LoVo (cell line): Measurements from ENCODE around the gene ENPP3.

Experiments used
- DNase-seq: peaks from one replicate; pipeline ENCODE4 v3.0.0-alpha.2; 2016; ENCODE audit warnings: low spot score

Gene ENPP3

GRCh38 chr6:131765081-131765803 lies 128.1 kb downstream of the ENPP3 start:
- DNase-seq: no peak

DNA sequence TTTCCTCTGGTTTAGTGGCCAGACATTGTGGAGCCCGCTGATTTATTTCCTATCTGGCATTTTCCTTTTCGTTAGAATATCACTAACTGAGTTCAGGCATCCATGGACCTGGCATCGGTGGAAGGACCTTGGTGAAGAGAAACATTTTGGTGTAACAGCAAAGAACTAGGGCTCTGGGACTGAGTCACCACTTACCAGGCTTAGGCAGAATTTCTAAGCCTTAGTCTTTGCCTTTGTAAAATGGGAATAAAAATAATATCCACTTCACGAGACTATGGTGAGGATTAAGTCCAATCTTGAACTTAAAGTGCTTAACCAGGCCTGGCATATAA lies 128.7 kb downstream of the ENPP3 start:
- DNase-seq: no peak

DNA sequence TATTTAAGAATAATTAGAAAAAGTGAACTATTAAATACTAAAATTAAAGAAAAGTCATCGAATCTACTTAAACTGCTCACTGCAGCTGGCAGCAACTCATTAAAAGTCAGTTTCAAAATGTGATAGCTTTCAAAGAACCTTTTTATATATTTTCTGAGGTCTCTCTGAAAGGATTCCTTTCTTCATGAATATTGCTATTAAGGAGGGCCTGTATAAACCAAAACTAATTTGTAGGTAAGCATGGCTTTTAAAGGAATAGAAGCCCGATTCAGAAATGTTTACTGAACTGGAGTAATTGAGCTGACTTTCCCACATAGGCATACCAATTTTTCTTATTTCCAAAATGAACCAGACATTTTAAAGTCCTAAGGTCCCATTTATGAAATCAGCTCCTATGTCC lies 129.5 kb downstream of the ENPP3 start:
- DNase-seq: no peak

DNA sequence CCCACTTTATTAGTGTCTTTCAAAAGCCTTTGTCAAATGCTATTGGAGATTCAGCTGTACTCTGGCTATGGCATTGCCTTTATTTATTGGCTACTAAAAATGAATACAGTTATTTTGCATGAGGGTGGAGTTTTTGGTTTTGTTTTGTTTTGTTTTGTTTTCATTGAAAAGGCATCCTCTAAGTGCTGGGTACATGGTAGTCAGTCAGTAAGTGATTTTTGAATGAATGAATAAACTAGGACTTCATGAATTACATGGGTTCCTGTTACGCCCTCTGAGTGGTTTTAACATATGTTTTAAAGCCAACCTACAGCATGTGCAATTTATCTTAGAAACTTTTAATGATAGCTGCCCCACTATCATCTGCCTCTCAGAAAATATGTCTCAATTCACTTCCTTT lies 131.9 kb downstream of the ENPP3 start:
- no peak for DNase-seq

DNA sequence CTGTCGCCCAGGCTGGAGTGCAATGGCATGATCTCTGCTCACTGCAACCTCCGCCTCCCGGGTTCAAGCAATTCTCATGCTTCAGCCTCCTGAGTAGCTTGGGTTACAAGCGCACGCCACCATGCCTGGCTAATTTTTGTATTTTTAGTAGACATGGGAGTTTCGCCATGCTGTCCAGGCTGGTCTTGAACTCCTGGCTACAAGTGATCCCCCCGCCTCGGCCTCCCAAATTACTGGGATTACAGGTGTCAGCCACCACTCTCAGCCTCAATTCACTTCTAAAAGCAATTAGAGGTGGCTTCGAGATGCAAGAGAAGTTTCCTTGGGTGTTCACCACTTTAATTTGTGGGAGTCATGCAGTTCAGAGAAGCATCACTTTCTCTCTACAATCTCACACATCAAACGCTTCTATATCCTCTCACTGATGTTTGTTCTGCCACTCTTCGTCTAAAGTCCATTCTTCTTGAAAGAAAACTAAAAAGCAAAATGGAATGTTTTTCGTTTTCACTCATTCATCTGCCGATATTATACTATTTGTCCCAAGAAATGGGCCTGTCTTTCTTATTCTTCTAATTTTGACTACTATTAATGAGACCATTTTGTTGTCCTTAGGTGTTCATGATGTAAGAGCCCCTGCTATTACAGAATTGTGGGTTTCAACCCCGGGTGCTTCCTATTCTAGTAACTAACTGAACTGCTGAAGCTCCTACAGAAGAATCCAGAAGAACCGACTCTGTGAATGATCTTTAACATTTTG lies 132.5 kb downstream of the ENPP3 start:
- DNase-seq: no peak

DNA sequence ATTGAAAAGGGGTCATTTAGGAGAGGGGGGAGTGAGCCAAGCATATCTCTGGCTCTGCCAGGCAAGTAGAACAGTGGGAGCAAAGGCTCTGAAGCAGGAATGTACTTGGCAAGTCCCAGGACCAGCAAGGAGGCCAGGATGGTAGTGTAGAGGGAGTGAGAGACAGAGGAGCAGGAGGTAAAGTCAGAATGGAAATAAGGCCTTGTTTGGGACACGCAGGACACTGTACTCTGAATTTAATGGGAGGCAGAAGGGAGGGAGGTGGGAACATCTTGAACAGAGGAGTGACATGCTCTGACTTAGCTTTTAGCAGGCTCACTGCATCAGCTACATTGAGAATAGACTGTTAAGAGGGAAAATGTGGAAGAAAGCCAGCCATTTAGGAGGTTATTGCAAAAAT lies 133.7 kb downstream of the ENPP3 start:
- no peak for DNase-seq

DNA sequence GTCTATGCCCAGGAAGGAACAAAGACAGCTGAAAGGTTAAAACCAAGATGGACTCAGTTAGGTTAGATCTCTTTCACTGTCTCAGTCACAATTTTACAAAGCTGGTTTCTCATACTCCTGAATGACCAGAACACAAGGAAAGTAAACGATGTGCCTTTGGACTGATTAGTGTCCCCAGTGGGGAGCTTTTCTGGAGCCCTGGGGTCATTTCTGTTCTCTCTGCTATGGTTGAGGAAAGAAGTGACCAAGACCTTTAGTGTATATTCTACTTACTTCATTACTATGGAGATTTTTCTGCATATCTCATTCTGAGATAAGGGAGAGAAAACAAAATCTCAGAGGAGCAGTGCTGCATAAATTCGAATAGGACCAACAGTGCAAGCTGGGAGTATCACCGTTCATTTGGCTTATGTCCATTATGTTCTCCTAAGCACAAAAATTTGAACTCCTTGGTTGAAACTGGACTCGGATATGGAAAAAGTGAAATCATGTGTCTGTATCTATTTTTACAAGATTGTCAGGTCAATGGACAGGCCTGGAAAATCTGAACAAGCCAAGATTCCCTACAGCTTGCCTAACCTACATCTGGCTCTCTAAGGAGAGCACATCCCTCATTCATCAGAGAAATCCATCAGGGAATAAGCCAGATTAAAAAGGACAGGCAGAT lies 136.3 kb downstream of the ENPP3 start:
- DNase-seq: no peak

DNA sequence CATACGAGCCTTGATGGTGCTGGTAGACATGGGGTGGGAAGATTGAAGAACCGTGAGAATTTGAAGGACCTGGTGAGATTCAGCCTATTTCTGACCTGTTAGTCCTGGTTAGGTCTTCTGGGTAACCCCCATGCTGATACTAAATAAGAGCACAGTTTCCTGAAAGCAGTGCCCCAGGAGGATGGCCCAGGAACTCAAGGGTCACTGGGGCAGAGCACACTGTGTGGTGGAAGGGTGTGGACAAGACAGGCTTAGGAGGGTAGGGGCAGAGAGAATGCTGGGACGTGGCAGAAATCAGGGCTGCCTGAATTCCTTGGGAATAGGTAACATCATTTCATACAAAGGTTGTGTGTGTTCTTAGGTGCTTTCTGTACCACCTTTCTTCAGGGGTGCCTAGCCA lies 138.8 kb downstream of the ENPP3 start:
- no peak for DNase-seq

GRCh38 chr6:131776985-131777384 lies 139.9 kb downstream of the ENPP3 start:
- DNase-seq: no peak

- DNase-seq: no peak
Measured at GRCh38 chr6:131778169-131778568, 141.1 kb downstream of the ENPP3 start.

DNA sequence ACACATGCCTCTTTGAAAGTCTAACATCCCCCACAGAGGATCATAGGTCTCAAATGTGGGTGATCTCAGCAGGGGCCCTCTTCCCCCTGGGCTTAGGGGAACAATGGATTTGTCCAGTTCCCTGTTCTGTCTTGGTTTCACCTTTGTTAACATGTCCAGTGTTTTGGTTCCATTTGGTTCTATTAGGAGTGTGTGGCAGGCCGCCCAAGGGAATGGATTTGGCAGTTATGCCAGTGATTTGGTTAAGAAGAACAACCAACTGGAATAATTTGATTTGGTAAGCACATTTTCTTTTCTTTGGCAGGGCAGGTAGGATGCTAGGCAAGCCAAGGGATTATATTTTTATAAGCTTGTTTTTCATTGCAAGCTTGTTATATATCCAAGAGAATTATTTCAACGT lies 142.2 kb downstream of the ENPP3 start:
- DNase-seq: no peak

DNA sequence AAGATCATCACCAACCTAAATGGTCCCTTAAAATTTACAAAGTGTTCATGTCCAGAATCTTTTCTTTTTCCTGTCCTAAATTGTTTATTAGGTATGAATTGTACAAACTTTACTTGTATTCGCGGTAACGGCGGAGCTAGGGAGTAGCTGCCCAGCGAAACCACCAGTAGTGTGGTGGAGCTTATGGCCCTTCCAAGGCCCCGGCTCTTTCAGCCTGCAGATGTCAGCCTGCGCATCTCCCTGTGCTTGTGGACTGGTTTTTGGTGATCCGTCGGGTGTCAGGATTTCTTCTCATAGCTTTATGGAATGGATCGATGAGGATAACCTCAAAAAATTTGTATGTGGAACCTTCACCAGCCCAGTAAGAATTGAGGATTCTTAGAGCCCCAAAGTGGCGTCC lies 143.5 kb downstream of the ENPP3 start:
- no peak for DNase-seq

DNA sequence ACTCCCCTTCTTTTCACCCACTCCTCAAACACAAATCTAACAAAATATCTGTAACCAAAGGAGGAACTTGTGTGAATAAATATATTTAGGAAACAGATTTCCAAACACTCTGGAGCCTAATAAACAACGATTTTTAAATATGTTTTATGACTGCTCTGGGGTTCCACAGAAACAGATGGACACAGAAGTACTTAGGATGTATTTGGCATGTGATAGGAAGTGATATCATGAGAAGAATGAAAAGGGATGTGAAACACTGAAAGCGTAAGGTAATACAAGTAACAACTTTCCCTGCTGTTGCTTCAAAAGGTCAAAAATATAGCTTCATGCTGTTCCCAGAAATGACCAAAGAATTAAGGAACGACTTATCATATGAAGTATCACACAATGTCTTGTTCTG lies 144.6 kb downstream of the ENPP3 start:
- DNase-seq: no peak

- DNase-seq: no peak
Measured at GRCh38 chr6:131782764-131783163, 145.7 kb downstream of the ENPP3 start.

DNA sequence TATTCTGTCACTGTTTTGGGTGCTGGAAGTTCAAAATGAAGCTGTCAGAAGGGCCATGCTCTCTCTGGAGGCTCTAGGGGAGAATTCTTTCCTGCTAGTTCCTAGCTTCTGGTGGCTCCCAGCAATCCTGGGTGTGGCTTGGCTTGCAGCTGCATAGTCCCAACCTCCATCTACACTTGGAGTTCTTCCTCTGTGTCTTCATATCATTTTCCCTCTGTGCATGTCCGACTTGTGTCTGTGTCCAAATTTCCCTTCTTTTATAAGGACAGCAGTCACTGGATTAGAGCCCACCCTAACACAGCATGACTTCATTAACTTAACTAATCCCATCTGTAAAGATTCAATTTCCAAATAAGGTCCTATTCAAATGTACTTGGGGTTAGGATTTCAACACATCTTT lies 147.5 kb downstream of the ENPP3 start:
- no peak for DNase-seq

DNA sequence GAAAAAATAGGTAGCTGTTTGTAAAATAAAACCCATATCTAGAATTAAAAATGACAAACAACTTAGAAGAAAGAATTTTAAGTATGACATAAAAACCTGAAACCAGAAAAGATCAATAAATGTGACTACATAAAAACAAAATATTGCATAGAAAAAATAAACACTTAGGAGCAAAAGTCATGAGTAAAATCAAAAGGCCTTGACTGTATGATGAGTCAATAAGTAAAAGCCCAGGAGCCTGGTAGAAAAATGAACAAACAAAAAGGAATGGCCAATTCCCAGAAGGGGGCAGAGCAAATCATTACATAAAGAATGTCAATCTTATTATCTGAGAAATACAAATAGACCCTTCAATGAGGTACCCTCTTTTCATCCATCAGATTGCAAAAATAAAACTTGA lies 150.0 kb downstream of the ENPP3 start:
- DNase-seq: no peak

DNA sequence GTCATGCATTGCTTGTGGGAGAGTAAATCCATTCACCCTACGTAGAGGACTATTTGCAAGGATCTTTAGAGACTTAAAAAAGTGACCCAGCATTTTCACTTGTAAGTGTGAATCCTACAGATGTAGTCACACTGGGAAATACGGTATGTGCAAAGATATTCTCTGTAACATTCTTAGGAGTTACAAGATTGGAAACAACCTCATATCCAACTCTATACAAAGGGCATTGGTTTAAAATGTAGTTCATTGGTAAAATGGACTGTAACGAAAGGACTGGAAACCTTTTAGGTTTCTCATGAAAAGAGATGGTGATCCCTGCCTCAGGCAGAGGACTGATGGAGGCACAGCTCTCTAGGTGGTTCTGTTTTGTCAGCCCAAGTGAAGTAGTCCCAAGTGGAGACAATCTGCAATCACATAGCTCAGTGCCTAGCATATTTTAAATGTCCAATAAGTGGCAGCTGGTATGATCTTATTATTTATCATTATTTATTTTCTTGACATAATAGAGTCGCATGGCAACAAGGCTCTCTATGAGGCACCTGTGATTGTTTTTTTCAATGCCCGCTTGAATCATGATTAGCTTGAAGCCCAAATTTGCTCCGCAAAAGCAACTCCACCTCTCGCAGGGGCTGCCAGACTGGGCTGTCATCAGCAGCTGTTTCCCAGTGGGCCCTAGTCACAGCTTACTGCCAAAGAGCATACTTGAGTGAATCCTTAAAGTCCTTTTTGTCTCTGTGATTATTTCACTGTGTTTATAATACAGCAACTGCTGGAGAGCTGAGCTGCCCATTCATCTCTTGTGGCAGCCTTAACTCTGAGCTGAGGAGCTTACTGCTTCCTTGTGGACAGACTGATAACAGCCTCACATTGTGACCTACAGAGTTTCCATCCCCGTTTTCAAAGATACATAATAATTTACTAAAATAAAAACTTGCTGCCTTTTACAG lies 150.9 kb downstream of the ENPP3 start:
- no peak for DNase-seq

- no peak for DNase-seq
Measured at GRCh38 chr6:131789219-131789618, 152.1 kb downstream of the ENPP3 start.

- DNase-seq: no peak
Measured at GRCh38 chr6:131791476-131791875, 154.4 kb downstream of the ENPP3 start.

- no peak for DNase-seq
Measured at GRCh38 chr6:131792091-131792496, 155.0 kb downstream of the ENPP3 start.

DNA sequence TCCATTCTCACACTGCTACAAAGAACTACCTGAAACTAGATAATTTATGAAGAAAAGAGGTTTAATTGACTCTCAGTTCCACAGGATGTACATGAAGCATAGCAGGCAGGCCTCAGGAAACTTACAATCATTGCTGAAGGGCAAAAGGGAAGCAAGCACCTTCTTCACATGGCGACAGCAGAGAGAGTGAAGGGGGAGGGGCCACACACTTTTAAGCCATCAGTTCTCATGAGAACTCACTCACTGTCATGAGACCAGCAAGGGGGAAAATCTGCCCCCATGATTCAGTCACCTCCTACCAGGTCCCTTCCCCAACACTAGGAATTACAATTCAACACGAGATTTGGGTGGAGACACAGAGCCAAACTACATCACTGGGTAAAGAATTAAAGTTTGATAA lies 158.3 kb downstream of the ENPP3 start:
- no peak for DNase-seq
